ENCODE results near the gene RAB23.

DNA sequence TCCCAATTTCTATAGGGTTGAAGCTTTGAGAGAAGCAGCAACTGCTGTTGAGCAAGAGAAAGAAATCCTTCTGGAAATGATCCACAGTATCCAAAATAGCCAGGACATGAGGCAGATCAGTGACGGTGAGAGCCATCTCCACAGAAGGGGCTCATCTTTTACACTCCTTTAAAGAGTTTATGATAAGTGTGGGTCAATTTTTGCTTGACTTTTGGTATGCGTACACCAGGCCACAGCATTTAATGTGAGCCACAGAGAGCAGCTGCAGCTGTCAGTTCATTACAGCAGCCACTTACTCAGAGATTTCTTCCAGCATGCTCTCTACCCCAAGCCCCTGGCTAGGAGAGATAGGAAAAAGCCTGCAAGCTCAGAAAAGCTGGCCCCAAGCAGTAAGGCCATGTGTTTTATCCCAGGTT is 40.1 kb downstream of the RAB23 start:
- no peak for TF ChIP-seq CTCF (IDR thresholded peaks at IDR 0.05)
- TF ChIP-seq POLR2A (IDR thresholded peaks at IDR 0.05), result no peak

All from upper lobe of left lung (tissue), 4 donors.